ENCODE measurements around the gene RPS2.

The RPS2 gene

DNA sequence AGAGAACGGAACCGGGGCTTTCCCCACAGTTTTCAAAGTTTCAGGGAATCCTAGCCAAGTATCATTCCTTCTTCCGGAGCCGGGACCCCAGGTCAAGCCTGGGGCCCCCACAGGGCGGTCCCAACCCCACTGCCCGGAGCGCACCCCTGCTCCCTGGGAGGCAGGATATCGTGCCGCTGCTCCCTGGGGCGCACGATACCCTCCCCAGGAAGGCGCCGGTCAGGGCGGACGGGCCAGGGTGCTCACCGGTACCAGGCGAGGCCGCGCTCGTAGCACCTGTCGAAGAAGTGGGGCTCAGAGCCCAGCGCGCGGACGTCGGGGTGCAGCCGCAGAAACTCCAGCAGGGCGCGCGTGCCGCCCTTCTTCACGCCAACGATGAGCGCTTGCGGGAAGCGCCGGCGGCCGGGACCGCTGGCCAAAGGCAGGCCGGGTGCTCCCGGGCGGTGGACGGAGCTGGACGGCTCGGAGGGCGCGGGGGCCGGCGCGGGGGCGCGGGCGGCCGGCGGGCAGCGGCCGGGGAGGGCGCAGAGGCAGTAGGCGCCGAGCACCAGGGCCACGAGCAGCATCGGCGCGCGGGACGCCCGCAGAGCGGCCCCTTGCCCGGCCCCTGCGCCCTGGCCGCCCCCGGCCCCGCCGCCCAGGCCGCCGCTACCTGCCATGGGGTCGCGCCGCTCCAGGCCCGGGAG is 46.8 kb downstream of the RPS2 start:
- no peak for DNase-seq

DNA sequence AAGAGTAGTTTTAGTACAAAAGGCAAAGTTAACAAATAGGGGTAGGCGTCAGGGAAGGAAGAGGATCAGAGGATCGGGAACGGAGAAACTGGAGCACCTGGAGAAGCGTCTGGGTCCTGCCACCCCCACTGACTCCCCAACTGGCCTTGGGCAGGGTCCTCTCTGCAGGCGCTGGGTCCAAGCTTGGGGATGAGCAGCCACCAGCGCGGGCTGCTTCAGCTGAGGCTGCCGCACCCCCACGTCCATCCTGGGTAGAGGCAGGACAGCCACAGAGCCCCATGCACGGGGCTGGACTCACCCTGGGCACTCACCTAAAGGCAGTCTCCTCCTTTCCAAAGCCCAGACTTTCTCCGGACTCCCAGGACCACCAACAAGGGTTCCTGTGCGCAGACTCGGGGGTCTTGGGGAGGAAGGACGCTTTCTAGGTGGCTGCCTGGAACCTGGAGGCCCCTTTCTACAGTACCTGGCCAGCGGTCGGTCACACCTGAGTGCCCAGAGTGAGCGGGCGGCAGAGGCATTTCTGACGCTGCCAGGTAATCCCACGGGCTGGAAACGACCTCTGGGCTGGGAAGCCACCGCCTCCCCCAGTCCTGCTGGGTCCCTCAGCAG is 47.5 kb downstream of the RPS2 start:
- DNase-seq = no peak

DNA sequence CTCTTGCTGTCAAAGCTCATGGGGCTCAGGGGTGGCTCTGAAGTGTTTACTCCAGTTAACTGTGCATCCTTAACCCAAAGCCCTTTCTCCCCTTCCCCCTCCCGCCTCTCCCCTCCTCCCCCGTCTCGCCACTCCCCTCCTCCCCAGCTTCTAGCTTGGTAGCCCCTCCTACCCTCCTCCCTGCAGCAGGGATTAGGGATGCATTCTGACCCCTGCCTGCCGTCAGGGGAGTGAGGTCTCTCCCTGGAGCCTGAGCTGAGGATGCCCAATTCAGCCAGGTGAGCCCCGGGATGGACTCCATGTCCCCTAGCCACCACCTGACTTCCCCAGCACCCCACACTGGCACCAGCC is 48.0 kb downstream of the RPS2 start:
- no peak for DNase-seq

DNA sequence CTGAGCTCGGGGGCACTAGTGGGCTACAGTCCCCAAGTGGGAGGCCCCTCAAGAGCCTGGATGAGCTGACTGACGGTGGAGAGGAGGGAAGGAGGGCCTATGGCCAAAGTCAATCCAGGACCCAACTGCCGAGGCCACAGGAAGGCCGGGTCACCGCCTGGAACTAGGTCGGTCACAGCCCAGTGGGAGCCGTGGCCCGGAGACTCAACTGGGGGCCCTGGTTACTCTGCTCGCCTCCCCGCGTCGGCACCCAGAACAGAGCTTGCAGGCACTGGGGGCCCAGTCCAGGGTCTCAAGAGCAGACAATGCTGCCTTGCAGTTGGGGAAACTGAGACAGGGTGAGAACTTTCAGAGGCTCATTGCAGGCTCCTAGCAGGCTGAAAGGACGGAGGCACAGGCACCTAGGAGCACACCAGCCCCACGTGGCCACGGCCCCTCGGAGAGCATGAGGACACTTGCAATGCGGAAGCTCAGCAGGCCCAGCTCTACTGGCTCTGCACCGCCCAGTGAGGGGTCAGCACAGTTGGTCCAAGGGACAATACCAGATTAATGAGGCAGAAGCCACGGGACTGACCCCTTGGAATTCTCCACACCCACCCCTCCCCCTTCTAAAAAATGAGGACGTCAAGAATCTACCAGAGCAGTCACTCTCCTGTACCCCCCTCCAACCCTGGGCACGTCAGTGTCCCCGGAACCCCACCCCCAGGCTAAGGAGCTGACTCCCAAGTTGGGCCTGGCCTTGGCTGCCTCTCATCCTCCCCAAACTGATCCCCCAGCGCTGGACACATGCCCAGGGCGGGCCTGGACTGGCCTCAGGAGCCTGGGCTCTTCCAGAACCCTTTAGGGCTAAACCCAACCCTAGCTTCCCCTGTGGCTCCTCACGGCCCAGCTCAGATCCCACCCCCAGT is 48.6 kb downstream of the RPS2 start:
- no peak for DNase-seq

DNA sequence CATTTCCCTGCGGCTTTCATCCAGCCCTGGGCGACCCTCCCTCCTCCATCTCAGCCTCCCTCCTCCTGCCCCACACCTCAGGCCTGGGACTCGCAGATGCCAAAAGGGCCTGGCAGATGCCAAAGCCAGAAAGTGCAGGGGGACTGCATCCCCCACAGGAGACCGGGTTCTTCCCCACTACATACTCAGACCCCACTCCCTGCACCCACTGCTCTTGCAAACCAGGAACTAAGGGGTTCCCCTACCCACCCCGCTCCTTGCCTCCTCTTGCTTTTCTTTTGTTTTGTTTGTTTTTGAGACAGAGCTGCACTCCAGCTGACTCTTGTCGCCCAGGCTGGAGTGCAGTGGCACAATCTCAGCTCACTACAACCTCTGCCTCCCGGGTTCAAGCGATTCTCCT is 49.6 kb downstream of the RPS2 start:
- no peak for DNase-seq

DNA sequence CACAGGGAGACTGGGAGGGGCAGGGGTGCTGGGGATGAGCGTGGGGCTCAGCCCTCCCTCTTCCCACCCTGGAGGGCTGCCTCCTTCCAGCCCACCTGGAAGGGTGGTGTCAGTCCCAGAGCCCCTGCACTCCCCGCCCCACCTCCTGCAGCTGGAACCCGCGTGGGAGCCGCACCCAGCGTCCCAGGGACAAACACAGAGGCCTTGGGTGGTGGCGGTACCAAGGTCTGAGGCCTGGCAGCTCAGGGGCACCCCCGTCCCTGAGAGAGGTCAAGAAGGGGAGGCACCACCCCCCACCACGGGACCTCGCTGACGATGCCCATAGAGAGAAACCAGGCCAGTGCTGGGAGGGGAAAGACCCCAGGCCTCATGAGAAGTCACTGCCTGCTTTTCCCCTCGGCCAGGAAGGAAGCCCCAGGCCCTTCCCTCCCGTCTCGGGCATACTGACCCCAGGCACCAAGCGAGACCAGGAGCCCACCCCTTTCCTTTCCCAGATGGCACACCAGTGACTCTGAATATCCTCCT is 50.5 kb downstream of the RPS2 start:
- no peak for DNase-seq

DNA sequence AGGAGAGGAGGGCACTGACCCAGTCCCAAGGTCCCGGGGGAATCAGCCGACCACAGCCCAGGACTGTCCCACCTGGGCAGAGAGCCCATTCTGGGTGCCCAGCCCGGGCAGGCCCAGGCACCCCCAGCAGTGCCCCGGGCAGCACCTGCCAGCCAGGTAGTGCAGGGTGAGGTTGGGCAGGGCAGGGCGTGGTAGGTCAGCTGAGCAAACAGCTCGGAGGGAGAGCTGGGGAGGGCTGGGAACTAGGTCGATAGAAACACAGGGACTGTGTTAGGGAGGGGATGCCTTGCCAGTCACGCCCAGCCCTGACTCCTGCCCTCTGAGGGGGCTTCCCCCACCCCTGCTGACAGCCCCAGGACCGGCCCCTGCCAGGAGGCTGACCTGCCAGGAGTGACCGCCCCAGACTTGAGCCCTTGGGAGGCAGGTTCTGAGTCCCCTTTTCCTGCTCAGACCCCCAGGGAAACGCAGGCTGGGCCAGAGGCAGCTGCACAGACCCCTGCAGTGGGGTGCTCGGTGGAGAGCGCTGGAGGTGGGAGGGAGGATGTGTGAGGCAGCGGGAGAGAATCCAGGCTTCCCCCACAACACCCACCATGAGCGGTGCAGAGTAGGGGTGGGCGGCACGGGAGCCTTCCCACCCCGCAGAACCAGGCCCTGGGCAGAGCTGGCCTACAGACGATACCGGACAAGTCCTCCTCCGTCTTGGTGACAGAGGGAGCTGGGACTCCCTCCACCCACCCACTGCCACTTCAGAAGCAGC is 51.1 kb downstream of the RPS2 start:
- DNase-seq = no peak

DNA sequence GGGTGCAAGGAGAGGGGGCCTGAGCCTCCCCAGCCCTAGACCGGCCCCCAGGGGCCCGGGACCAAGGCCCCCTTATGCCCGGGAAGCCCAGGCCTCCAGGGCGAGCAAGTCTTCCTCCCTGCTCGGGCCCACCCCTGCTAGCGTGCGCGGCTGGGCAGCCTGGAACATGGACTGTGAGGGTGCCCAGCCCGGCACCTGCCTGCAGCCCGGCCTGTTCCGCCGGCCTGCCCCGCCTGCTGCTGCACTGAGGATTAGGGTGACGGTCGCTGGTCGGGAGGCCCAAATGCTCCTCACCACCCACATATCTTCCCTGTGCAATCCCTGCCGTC is 52.4 kb downstream of the RPS2 start:
- DNase-seq = no peak
